Cerebellar nuclear complex (tissue), 1 donor: ENCODE data around the gene ESRRG.
"Not testable (repeated sequence)": the region's sequence is repeated elsewhere in the genome, so short reads cannot be mapped to it uniquely, and the experiment has no call there.

ENCODE experiments used
- DNase-seq, 2 experiments: peaks; one replicate each; lab custom pipeline; 2025; lab: John Stamatoyannopoulos, UW

The ESRRG gene

GRCh38 chr1:216704065-216704464 is 19.2 kb downstream of the ESRRG start:
- not testable (repeated sequence) for DNase-seq

- DNase-seq, result no peak
Observed at GRCh38 chr1:216702170-216702569, 21.1 kb downstream of the ESRRG start.

- no peak for DNase-seq
Observed at GRCh38 chr1:216700779-216701178, 22.4 kb downstream of the ESRRG start.

- no peak for DNase-seq
Observed at GRCh38 chr1:216691710-216692109, 31.5 kb downstream of the ESRRG start.

GRCh38 chr1:216690603-216691002 is 32.6 kb downstream of the ESRRG start:
- DNase-seq, result no peak

- DNase-seq, result no peak
Observed at GRCh38 chr1:216688127-216688657, 35.0 kb downstream of the ESRRG start.

- DNase-seq, result no peak
Observed at GRCh38 chr1:216686860-216687766, 36.1 kb downstream of the ESRRG start.

- DNase-seq, result no peak
Observed at GRCh38 chr1:216682752-216683151, 40.5 kb downstream of the ESRRG start.

GRCh38 chr1:216679108-216679507 is 44.1 kb downstream of the ESRRG start:
- DNase-seq, result no peak

GRCh38 chr1:216670118-216670883 is 52.9 kb downstream of the ESRRG start:
- no peak for DNase-seq

- no peak for DNase-seq
Observed at GRCh38 chr1:216666441-216666840, 56.8 kb downstream of the ESRRG start.

GRCh38 chr1:216665856-216666255 is 57.4 kb downstream of the ESRRG start:
- DNase-seq, result no peak

GRCh38 chr1:216665406-216665805 is 57.8 kb downstream of the ESRRG start:
- DNase-seq, result no peak

GRCh38 chr1:216662681-216663080 is 60.5 kb downstream of the ESRRG start:
- DNase-seq, result no peak

GRCh38 chr1:216660561-216660960 is 62.7 kb downstream of the ESRRG start:
- no peak for DNase-seq

GRCh38 chr1:216653001-216653400 is 70.2 kb downstream of the ESRRG start:
- DNase-seq, result no peak

GRCh38 chr1:216651826-216652418 is 71.3 kb downstream of the ESRRG start:
- no peak for DNase-seq

- no peak for DNase-seq
Observed at GRCh38 chr1:216643176-216643575, 80.1 kb downstream of the ESRRG start.

GRCh38 chr1:216641669-216642460 is 81.4 kb downstream of the ESRRG start:
- DNase-seq, result no peak

GRCh38 chr1:216640100-216640499 is 83.1 kb downstream of the ESRRG start:
- peak in 1 of 2 experiments; percentile 44 for DNase-seq

- no peak for DNase-seq
Observed at GRCh38 chr1:216632980-216633379, 90.2 kb downstream of the ESRRG start.

- DNase-seq, result no peak
Observed at GRCh38 chr1:216630532-216630931, 92.7 kb downstream of the ESRRG start.
